Stomach (tissue), 4 donors: ENCODE measurements around the gene EXOG.

ENCODE experiments used
- EP300 ChIP-seq: sonication (generic); formaldehyde crosslinking; IDR thresholded peaks from one replicate; pipeline ENCODE4 v1.6.1; 2017; ENCODE audit warnings: antibody characterized with exemption
- POLR2AphosphoS5 ChIP-seq, 3 donors: sonication (generic); formaldehyde crosslinking; IDR thresholded peaks; one replicate each; pipeline ENCODE4 v1.6.1; 2016; ENCODE audit warnings: antibody characterized with exemption in 3 of 3
- TF ChIP-seq, protein P1 (sequence below), 7 experiments: fragments of 450-650 bp in 4 of 7; fragments of 200-600 bp in 3 of 7; sonication (generic) in 3 of 7; IDR thresholded peaks; one replicate each; pipeline ENCODE4 v1.5.1; 2016 to 2019; ENCODE audit warnings: antibody characterized with exemption in 7 of 7, control low read depth in 2 of 7, mild to moderate bottlenecking in 1 of 7

DNA sequence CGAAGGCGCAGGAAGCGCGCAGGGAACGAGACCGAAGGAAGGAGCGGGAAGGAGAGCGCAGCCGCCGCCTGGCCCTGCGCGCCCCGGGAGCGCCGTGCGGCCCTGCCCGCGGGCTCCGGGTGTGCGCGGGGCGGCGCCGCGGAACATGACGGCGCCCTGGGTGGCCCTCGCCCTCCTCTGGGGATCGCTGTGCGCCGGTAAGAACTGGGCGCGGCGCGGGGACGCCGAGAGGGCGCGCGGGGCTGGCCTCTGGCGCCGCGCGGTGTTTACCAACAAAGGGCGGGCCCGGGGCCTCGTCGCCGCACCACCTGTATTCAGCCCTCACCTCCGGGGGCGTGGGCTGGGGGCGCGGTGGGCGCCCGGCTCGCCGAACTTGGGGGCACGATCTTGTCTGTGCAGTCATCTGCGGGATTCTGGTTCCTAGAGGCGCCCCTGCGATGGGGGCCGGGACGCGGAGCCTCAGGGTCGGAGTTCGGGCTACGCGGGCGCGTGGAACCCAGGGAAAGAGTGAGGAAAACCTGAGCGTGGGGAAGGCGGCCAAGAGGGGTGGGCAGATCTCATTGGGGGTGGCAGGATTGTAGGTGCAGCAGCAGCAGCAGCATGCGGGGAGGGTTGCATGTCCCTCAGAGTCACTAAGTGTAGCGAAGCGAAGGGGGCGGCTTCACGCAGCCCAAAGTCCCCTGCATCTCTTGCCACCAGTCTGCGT, 41.8 kb upstream of the EXOG start:
- TF ChIP-seq POLR2AphosphoS5 (IDR thresholded peaks at IDR 0.05) (peak in 2 of 3 donors; percentile 46 to 48), EP300 (no peak)
- TF ChIP-seq, protein P1, sequence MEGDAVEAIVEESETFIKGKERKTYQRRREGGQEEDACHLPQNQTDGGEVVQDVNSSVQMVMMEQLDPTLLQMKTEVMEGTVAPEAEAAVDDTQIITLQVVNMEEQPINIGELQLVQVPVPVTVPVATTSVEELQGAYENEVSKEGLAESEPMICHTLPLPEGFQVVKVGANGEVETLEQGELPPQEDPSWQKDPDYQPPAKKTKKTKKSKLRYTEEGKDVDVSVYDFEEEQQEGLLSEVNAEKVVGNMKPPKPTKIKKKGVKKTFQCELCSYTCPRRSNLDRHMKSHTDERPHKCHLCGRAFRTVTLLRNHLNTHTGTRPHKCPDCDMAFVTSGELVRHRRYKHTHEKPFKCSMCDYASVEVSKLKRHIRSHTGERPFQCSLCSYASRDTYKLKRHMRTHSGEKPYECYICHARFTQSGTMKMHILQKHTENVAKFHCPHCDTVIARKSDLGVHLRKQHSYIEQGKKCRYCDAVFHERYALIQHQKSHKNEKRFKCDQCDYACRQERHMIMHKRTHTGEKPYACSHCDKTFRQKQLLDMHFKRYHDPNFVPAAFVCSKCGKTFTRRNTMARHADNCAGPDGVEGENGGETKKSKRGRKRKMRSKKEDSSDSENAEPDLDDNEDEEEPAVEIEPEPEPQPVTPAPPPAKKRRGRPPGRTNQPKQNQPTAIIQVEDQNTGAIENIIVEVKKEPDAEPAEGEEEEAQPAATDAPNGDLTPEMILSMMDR (IDR thresholded peaks at IDR 0.05) = no peak
